HG02759 (cell line): ENCODE results near the gene GLRA2.
"Not testable (repeated sequence)": the region's sequence is repeated elsewhere in the genome, so short reads cannot be mapped to it uniquely, and the experiment has no call there.

Experiments used
- ATAC-seq: cut with Tn5 transposase; IDR thresholded peaks from one replicate; pipeline ENCODE4 v1.9.1; 2021; ENCODE audit warnings: mild to moderate bottlenecking, moderate library complexity; ENCODE audit not compliant: unreplicated experiment

GLRA2 gene

GRCh38 chrX:14590693-14591424 lies 61.5 kb downstream of the GLRA2 start:
- ATAC-seq, result no peak

- ATAC-seq, result no peak
These were observed 62.6 kb downstream of the GLRA2 start for GRCh38 chrX:14591976-14592375.

- no peak for ATAC-seq
These were observed 65.2 kb downstream of the GLRA2 start for GRCh38 chrX:14594521-14594920.

- no peak for ATAC-seq
These were observed 69.0 kb downstream of the GLRA2 start for GRCh38 chrX:14598330-14598729.

- ATAC-seq, result no peak
These were observed 78.2 kb downstream of the GLRA2 start for GRCh38 chrX:14607446-14607985.

GRCh38 chrX:14612450-14612849 lies 83.1 kb downstream of the GLRA2 start:
- ATAC-seq, result not testable (repeated sequence)

- ATAC-seq, result no peak
These were observed 87.0 kb downstream of the GLRA2 start for GRCh38 chrX:14616301-14616700.

- no peak for ATAC-seq
These were observed 87.5 kb downstream of the GLRA2 start for GRCh38 chrX:14616836-14617235.

GRCh38 chrX:14618177-14618965 lies 89.0 kb downstream of the GLRA2 start:
- no peak for ATAC-seq

- no peak for ATAC-seq
These were observed 101.4 kb downstream of the GLRA2 start for GRCh38 chrX:14630733-14631132.

GRCh38 chrX:14641681-14642655 lies 112.6 kb downstream of the GLRA2 start:
- ATAC-seq, result no peak

- ATAC-seq, result no peak
These were observed 131.6 kb downstream of the GLRA2 start for GRCh38 chrX:14660970-14661369.

- peak; percentile 48 for ATAC-seq
These were observed 141.5 kb downstream of the GLRA2 start for GRCh38 chrX:14670819-14671218.

GRCh38 chrX:14672611-14673172 lies 143.4 kb downstream of the GLRA2 start:
- no peak for ATAC-seq

- peak; percentile 1 for ATAC-seq
These were observed 143.9 kb downstream of the GLRA2 start for GRCh38 chrX:14673236-14673635.

GRCh38 chrX:14673764-14674163 lies 144.4 kb downstream of the GLRA2 start:
- peak; percentile 91 for ATAC-seq

GRCh38 chrX:14675500-14675899 lies 146.2 kb downstream of the GLRA2 start:
- no peak for ATAC-seq

- ATAC-seq, result no peak
These were observed 147.1 kb downstream of the GLRA2 start for GRCh38 chrX:14676431-14676830.

- ATAC-seq, result not testable (repeated sequence)
These were observed 159.0 kb downstream of the GLRA2 start for GRCh38 chrX:14688331-14688730.

GRCh38 chrX:14690553-14690952 lies 161.2 kb downstream of the GLRA2 start:
- no peak for ATAC-seq
